ENCODE data around the gene LTBP3.

Gene LTBP3

DNA sequence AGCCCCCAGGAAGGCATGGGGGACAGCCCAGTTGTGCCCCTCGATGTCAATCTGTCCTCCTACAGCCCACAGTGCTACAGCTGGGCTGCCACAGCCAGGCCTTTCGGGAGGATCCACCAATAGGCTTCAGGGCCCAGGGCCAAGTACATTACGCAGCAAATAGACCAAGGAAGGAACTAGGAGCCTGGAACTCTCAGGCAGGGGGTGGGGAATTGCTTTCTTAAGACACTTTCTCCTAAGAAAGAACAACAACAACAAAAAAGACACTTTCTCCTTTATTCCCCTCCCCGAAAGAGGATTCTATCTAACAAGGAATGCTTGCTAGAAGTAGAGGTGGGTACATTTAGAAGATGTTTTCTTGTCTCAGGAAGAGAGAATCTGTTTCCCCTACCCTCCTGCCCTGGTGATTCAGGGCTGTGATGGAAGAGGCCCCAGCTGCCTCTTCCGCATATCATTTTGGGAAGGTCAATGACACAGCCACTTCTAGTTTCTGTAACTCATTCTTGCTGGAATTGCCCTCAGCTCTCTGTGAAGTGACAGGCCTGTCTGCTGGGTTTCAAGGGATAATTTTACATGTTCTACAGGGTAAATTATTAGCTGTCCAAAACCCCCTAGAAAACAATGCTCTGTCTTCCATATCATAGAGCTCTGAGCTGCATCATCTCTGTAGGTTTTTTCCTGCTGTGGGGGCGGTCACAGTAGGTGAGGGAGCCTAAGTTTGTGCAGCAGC, 65.4 kb downstream of the LTBP3 start:
- DNase-seq: peak in 1 of 2 donors; percentile 58

DNA sequence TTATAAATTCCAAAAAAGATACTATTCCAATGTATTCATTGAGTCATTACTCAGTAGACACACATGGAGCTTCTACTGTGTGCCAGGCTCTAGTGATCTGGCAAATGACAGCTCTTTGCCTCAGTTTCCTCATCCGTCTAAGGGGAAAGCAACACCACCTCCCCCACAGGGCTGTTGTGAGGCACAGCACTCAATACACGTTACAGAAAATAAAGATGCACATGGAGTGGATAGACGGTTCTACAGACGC, 65.8 kb downstream of the LTBP3 start:
- DNase-seq: no peak

DNA sequence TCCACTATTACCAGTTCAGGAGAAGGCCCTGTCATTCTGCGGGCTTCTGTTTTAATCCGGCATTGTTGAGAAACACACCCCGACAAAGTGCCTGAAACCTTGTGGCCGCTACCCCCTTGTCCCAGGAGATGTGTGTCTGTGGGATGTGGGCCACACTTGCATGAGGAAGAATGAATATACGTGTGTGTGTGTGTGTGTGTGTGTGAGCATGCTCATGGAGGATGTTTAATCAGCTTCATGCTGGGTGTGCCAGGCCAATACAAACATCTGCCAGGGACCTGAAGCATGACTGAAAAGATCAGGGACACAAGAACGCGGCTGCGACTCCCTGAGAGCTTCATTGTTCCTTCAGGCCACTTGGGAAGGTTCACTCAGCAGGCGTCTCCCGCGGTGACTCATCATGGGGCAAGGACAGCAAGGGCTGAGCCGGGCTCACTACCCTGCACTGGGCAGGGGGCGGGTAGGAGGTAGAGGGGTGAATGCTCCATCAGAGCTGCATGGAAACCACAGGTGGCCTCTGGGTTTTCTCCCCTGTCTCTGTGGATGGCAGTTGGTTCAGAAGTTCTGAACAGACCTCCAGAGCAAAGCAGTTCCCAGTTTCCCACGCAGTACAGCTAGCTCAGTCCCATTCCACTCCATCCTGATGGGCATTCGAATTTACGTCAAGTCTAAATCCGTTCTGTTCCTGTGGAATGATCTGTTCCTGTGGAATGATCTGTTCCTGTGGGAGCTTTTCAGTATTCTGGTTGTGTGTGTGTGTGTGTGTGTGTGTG, 66.4 kb downstream of the LTBP3 start:
- DNase-seq: peak in 1 of 2 donors; percentile 58

DNA sequence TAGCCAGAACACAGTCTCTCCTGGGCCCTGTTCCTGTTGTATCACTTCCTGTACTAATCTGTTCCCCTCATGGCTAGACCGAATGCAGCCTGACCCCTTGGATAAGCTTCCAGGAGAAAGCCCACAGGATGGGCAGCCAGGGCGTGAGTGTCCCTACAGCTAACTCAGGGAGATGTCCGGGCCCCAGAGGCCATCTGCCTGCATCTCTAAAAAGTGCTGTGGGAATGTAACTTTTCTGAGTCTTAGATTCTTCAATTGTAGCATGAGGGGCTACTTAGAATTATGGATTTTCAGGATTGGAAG, 67.0 kb downstream of the LTBP3 start:
- no peak for DNase-seq

DNA sequence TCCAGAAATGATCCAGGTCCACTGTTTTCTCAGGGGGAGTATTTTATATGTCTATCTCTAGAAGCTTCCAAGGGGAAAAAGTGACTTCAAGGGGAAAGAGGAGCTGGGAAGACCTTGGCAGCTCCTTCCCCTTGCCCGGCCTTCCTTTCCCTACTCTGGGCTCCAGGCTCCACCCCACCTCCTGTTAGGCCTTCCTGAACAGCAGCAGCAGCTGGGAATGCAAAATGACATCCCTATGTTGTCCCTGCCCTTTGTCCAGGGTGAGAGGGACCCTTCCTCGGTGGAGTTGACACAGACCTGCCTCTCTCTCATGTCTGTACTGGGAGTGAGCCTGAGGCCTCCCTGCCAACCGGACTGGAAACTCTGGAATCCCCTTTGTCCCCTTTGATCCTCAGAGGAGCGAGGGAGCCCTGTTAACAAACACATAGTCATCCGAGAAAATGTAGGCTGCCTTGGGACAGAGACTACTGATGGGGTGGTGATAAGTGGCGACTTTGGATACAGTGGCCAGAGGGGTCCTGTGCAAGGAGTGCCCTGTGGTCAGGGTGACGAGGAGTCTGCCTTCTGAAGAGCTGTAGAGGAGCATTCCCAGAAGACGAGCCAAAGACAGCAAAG, 68.3 kb downstream of the LTBP3 start:
- no peak for DNase-seq

DNA sequence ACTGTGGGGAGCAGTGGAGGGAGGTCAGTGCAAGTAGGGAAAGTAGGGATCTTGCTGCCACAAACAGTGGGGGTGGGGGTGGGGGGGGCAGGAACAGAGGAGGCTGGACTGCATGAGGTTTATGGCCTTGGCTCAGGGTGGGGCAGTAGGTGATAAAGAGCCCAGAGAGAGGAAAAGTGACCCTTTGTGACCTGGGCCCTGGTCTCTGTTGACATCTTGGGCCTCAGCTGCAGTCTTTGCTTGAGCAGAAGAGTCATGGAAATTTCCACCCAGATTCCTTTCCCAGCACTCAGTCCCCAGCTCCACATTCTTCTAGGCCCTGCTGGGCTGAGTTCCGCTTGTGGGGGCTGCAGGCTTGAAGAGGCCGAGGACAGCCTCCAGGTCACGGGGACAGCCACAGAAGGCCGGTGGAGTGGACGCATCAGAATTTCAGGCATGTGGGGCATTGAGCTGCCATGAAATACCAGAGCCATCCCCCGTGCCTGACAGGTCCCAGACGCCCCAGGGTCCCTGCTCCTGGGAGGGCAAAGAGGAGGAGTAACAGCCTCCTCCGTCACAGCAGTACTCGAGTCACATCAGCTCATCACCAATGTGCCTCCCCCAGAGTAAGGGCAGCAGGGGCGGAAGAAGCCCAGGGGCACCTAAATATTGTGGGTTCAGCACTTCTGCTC, 69.0 kb downstream of the LTBP3 start:
- no peak for DNase-seq

Measured in CD4-positive, alpha-beta T cell treated with Interleukin-1 beta for 1 hour (primary cell).